SJSA1 (cell line): Measurements from ENCODE around the gene SLFN11. TPM values are rescaled to one million over a fixed set of nuclear protein-coding genes. Genes with fewer than 3 reads are reported as not detected.
"Not testable (repeated sequence)": the region's sequence is repeated elsewhere in the genome, so short reads cannot be mapped to it uniquely, and the experiment has no call there.

Source experiments
- DNase-seq, 2 experiments: peaks; one replicate each; pipeline ENCODE4 v3.0.0-alpha.2; 2015 to 2020; ENCODE audit warnings: low spot score in 2 of 2, low read depth in 1 of 2
- H3K27ac ChIP-seq: fragments of 250-450 bp; sonication (Bioruptor Pico); 2 replicates; pipeline ENCODE4 v1.5.1; 2020; ENCODE audit warnings: mild to moderate bottlenecking, moderate library complexity
- H3K27me3 ChIP-seq: fragments of 250-450 bp; sonication (Bioruptor Pico); replicated peaks from 2 replicates; pipeline ENCODE4 v1.5.1; 2020; ENCODE audit warnings: mild to moderate bottlenecking, moderate library complexity
- H3K36me3 ChIP-seq: fragments of 250-450 bp; sonication (Bioruptor Pico); 2 replicates; pipeline ENCODE4 v1.5.1; 2020; ENCODE audit warnings: mild to moderate bottlenecking
- H3K4me1 ChIP-seq: fragments of 250-450 bp; sonication (Bioruptor Pico); replicated peaks from 2 replicates; pipeline ENCODE4 v1.6.1; 2021; ENCODE audit warnings: mild to moderate bottlenecking
- H3K4me3 ChIP-seq: fragments of 250-450 bp; sonication (Bioruptor Pico); 2 replicates; pipeline ENCODE4 v1.5.1; 2020; ENCODE audit warnings: mild to moderate bottlenecking
- H3K9me3 ChIP-seq: fragments of 250-450 bp; sonication (Bioruptor Pico); replicated peaks from 2 replicates; pipeline ENCODE4 v1.5.1; 2020; ENCODE audit warnings: mild to moderate bottlenecking
- total RNA-seq: library from RNA; depleted of rRNA; stranded (reverse); fragments of >200 nt; shearing (Covaris generic); gene quantifications from 2 replicates; pipeline ENCODE4 v1.2.3, GENCODE V29; 2014; rRNA removed

The SLFN11 gene, protein sequence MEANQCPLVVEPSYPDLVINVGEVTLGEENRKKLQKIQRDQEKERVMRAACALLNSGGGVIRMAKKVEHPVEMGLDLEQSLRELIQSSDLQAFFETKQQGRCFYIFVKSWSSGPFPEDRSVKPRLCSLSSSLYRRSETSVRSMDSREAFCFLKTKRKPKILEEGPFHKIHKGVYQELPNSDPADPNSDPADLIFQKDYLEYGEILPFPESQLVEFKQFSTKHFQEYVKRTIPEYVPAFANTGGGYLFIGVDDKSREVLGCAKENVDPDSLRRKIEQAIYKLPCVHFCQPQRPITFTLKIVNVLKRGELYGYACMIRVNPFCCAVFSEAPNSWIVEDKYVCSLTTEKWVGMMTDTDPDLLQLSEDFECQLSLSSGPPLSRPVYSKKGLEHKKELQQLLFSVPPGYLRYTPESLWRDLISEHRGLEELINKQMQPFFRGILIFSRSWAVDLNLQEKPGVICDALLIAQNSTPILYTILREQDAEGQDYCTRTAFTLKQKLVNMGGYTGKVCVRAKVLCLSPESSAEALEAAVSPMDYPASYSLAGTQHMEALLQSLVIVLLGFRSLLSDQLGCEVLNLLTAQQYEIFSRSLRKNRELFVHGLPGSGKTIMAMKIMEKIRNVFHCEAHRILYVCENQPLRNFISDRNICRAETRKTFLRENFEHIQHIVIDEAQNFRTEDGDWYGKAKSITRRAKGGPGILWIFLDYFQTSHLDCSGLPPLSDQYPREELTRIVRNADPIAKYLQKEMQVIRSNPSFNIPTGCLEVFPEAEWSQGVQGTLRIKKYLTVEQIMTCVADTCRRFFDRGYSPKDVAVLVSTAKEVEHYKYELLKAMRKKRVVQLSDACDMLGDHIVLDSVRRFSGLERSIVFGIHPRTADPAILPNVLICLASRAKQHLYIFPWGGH
- total RNA-seq = 13.9 and 29.1 TPM in 2 replicates

DNA sequence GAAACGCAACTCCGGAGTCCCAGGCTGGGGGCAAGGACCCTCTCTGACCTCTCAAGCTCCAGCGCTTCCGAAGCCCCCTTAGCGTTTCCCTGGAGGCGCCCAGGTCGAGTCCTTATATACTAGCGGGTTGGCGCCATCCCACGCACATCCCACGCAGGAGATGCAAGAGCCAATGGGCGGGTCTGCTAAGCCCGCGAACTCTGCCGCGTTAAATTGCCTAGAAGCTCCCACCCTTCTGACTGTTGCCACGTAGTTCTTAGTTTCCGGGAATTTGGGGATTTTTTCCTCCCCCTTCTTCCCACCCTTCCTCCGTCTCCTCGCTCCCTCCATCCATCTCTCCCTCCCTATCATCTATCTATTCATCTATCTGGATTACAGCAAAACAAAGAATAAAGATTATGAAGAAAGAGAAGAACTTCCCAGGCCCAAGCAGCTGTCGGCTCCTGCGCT is at the start of gene SLFN11:
SLFN11 (minus strand) TSS at position 88 of the 450 bp plus-strand sequence. CDS start 9,814 bp downstream, outside the sequence.
- H3K36me3 ChIP-seq = 0 out of 2 replicates have a peak, but pooled peaks cover 4% of the 10 kb centered on the region
- H3K27ac ChIP-seq = peak within 1 kb of the TSS; percentile 79

DNA sequence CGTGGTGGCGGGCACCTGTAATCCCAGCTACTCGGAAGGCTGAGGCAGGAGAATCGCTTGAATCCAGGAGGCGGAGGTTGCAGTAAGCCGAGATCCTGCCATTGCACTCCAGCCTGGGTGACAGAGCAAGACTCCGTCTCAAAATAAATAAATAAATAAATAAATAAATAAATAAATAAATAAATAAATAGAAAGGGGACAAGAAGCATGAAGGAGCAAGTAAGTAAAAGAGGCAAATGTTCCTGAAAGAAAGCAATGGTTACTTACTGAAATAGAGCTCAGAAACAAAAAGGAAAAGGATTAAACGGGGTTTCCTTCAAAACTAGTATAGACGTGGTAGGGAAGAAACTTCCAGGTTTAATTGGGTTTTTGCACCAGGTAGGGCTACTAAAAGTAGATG is 47.6 kb upstream of the SLFN11 start:
- DNase-seq, H3K27me3 ChIP-seq, H3K27ac ChIP-seq, H3K4me3 ChIP-seq, H3K9me3 ChIP-seq: not testable (repeated sequence)
- Histone ChIP-seq H3K36me3 (peaks cover 76% of the 10 kb centered on the region), H3K4me1 (peaks cover 11% of the 10 kb centered on the region)

More for the DNA sequence above, at the start of gene SLFN11:
- no peaks in the 10 kb centered on the region for H3K9me3 ChIP-seq
- H3K4me3 ChIP-seq = peak within 1 kb of the TSS; percentile 45
- H3K27me3 ChIP-seq = no peaks in the 10 kb centered on the region
- no peaks in the 10 kb centered on the region for H3K4me1 ChIP-seq
- peak; percentile 82 to 86 for DNase-seq

- Histone ChIP-seq H3K9me3 (no peaks in the 10 kb centered on the region), H3K27ac (no peak overlapping the region), H3K4me3 (no peak overlapping the region), H3K27me3 (no peaks in the 10 kb centered on the region), H3K4me1 (no peaks in the 10 kb centered on the region), H3K36me3 (peaks cover 90% of the 10 kb centered on the region)
- no peak for DNase-seq
Measured at GRCh38 chr17:35416659-35417058, 43.2 kb upstream of the SLFN11 start.

DNA sequence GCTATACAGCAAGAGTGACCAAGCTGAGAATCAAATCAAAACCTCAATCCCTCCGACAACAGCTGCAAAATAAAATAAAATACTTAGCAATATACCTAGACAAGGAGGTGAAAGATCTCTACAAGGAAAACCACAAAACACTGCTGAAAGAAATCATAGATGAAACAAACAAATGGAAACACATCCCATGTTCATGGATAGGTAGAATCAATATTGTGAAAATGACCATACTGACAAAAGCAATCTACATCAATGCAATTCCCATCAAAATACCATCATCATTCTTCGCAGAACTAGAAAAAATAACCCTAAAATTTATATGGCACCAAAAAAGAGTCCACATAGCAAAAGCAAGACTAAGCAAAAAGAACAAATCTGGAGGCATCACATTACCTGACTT is 41.3 kb upstream of the SLFN11 start:
- H3K27ac ChIP-seq, DNase-seq, H3K4me1 ChIP-seq, H3K4me3 ChIP-seq, H3K9me3 ChIP-seq, H3K27me3 ChIP-seq: not testable (repeated sequence)
- peaks cover 95% of the 10 kb centered on the region for H3K36me3 ChIP-seq

DNA sequence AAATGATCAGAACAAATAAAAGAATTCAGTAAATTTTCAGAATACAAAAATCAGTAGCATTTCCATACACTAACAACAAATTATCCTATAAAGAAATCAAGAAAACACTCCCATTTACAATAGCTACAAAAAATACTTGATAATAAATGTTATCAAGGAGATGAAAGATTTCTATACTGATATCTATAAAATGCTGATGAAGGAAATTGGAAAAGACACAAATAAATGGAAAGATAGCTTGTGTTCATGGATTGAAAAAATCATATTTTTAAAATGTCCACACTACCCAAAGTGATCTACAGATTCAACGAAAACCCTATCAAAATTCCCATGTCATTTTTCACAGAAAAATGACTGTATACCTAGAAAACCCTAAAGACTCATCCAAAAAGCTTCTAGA is 40.8 kb upstream of the SLFN11 start:
- no peaks in the 10 kb centered on the region for H3K27me3 ChIP-seq
- H3K36me3 ChIP-seq = peaks cover 95% of the 10 kb centered on the region
- no peak for DNase-seq

DNA sequence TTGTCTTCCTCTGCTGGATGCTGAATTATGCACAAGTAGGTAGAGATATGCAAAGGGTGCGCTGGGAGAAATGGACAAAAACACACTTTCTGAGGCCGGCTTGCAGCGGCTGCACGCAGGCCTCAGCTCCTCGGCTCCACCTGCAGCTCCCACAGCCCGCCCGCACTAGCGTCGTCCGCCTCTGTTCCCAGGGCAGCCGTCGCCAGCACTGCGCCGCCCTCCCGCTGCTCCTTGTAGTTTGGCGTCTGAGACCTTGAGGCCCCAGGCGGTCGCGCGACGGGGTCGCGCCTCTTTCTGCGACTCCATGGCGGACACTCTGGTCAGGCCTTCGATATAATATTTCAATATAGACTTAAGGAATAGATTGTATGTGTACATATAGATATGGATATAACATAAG is 34.1 kb upstream of the SLFN11 start:
- Histone ChIP-seq H3K27me3 (no peaks in the 10 kb centered on the region), H3K9me3 (no peaks in the 10 kb centered on the region), H3K4me1 (no peaks in the 10 kb centered on the region), H3K27ac (no peak overlapping the region), H3K4me3 (no peak overlapping the region), H3K36me3 (peaks cover 77% of the 10 kb centered on the region)
- DNase-seq = no peak

More for the DNA sequence above, 40.8 kb upstream of the SLFN11 start:
- H3K9me3 ChIP-seq = no peaks in the 10 kb centered on the region
- H3K27ac ChIP-seq = no peak overlapping the region
- no peak overlapping the region for H3K4me3 ChIP-seq
- no peaks in the 10 kb centered on the region for H3K4me1 ChIP-seq

DNA sequence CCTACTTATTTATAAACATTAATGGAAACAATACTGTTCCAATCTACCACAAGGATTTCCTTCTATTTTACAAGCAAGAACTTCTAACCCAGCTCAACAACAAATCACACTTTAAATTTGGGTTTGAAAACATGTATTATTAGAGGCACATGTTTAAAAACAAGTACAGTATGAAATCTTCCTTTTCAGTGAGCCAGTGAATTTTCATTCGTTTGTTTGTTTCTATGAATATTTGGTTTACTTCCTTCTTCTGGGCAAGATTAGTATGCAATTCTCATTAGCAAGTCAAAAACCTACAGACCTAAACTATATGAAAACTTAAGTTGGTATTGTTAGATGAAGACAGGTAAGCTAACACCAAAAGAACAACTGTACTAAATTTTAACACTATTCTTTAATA is 33.1 kb upstream of the SLFN11 start:
- no peaks in the 10 kb centered on the region for H3K4me1 ChIP-seq
- no peak overlapping the region for H3K4me3 ChIP-seq
- H3K27ac ChIP-seq = no peak overlapping the region
- no peaks in the 10 kb centered on the region for H3K9me3 ChIP-seq
- H3K27me3 ChIP-seq = no peaks in the 10 kb centered on the region
- peaks cover 67% of the 10 kb centered on the region for H3K36me3 ChIP-seq
- no peak for DNase-seq

GRCh38 chr17:35404360-35404759 is 30.9 kb upstream of the SLFN11 start:
- Histone ChIP-seq H3K27ac (no peak overlapping the region), H3K4me3 (no peak overlapping the region), H3K4me1 (no peaks in the 10 kb centered on the region), H3K9me3 (no peaks in the 10 kb centered on the region), H3K36me3 (peaks cover 45% of the 10 kb centered on the region), H3K27me3 (no peaks in the 10 kb centered on the region)
- no peak for DNase-seq

DNA sequence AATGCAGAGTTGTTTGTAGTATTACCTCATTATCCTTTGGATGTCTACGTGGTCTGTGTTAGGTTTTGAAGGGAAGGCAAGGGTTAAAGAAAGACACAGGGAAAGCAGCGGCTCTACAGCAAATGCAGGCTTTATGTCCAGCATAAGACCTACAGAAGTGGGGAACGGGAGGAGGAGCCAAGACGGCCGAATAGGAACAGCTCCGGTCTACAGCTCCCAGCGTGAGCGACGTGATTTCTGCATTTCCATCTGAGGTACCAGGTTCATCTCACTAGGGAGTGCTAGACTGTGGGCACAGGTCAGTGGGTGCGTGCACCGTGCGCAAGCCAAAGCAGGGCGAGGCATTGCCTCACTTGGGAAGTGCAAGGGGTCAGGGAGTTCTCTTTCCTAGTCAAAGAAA is 20.4 kb upstream of the SLFN11 start:
- DNase-seq, H3K36me3 ChIP-seq, H3K4me3 ChIP-seq, H3K4me1 ChIP-seq, H3K27ac ChIP-seq, H3K9me3 ChIP-seq, H3K27me3 ChIP-seq: not testable (repeated sequence)

DNA sequence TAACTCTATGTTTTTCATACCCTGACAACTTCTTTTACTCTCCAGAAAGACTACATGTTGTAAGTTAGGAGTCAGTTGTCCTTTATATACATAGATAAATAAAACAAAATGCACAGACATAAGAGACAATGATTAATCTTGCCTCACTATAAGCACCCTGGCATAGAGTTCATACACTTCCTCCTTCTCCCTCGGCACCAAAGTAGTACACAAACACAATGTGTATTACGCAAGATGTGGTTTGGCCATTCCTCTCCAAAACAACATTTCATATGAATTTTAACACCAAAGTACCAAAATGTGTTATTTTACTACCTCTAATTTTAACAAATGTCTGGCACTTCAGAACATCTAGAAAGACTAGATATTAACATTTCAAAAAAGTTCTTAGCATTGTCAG is 17.2 kb upstream of the SLFN11 start:
- Histone ChIP-seq H3K4me3 (no peak overlapping the region), H3K9me3 (0 out of 2 replicates have a peak, but pooled peaks cover 4% of the 10 kb centered on the region), H3K27me3 (no peaks in the 10 kb centered on the region), H3K36me3 (no peaks in the 10 kb centered on the region), H3K27ac (no peak overlapping the region), H3K4me1 (no peaks in the 10 kb centered on the region)
- no peak for DNase-seq

- no peaks in the 10 kb centered on the region for H3K4me1 ChIP-seq
- no peaks in the 10 kb centered on the region for H3K36me3 ChIP-seq
- H3K27ac ChIP-seq = no peak overlapping the region
- H3K27me3 ChIP-seq = no peaks in the 10 kb centered on the region
- 0 out of 2 replicates have a peak, but pooled peaks cover 4% of the 10 kb centered on the region for H3K9me3 ChIP-seq
- DNase-seq = no peak
- no peak overlapping the region for H3K4me3 ChIP-seq
Measured at GRCh38 chr17:35390156-35390555, 16.7 kb upstream of the SLFN11 start.

- Histone ChIP-seq H3K9me3 (0 out of 2 replicates have a peak, but pooled peaks cover 4% of the 10 kb centered on the region), H3K4me3 (no peak overlapping the region)
- DNase-seq = no peak
Measured at GRCh38 chr17:35387496-35387895, 14.1 kb upstream of the SLFN11 start.

DNA sequence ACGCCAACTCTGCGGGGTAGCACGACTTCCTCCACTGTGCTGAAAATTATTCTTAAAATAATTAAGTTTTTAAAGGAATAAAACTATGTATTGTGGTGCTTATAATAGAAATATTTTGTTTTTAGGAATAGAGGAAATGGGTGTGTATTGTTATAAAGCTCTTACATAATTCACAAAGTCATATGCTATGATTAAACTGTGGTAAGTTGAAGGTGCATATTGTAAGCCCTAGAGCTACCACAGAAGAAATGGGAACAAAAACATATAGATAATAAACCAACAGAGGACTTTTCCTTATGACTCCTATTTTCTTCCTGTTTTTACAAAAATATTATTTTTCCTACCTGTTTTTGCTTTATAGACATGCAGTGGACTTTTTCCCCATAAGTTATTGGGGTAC is 4.3 kb upstream of the SLFN11 start:
- DNase-seq = no peak
- H3K27me3 ChIP-seq = no peaks in the 10 kb centered on the region
- no peaks in the 10 kb centered on the region for H3K9me3 ChIP-seq
- no peaks in the 10 kb centered on the region for H3K4me1 ChIP-seq
- H3K36me3 ChIP-seq = no peaks in the 10 kb centered on the region
- no peak overlapping the region for H3K4me3 ChIP-seq
- no peak overlapping the region for H3K27ac ChIP-seq

More at GRCh38 chr17:35387496-35387895, 14.1 kb upstream of the SLFN11 start:
- H3K36me3 ChIP-seq = no peaks in the 10 kb centered on the region
- no peak overlapping the region for H3K27ac ChIP-seq
- H3K27me3 ChIP-seq = no peaks in the 10 kb centered on the region
- H3K4me1 ChIP-seq = no peaks in the 10 kb centered on the region

GRCh38 chr17:35377068-35377467 is 3.6 kb upstream of the SLFN11 start:
- Histone ChIP-seq H3K27ac (no peak overlapping the region), H3K36me3 (no peaks in the 10 kb centered on the region), H3K27me3 (no peaks in the 10 kb centered on the region), H3K4me3 (no peak overlapping the region), H3K9me3 (no peaks in the 10 kb centered on the region), H3K4me1 (no peaks in the 10 kb centered on the region)
- DNase-seq = no peak
